SU-DHL-6 (cell line): Measurements from ENCODE around the gene C1orf141.

ENCODE experiments used
- EZH2phosphoT487 ChIP-seq: fragments of 200-600 bp; sonication (generic), shearing (Covaris generic); conservative IDR thresholded peaks from 2 replicates; pipeline ENCODE4 v1.6.1; 2018; ENCODE audit warnings: mild to moderate bottlenecking, antibody characterized with exemption, low read length, moderate library complexity, mixed read lengths
- TF ChIP-seq, protein P1 (sequence below): fragments of 200-600 bp; sonication (generic); IDR thresholded peaks from one replicate; pipeline ENCODE4 v1.5.1; 2017; ENCODE audit warnings: antibody characterized with exemption, mild to moderate bottlenecking, low read length, moderate library complexity; ENCODE audit not compliant: insufficient read depth, poor library complexity, severe bottlenecking

GRCh38 chr1:67110352-67110751, 24.4 kb downstream of the C1orf141 start:
- TF ChIP-seq, protein P1, sequence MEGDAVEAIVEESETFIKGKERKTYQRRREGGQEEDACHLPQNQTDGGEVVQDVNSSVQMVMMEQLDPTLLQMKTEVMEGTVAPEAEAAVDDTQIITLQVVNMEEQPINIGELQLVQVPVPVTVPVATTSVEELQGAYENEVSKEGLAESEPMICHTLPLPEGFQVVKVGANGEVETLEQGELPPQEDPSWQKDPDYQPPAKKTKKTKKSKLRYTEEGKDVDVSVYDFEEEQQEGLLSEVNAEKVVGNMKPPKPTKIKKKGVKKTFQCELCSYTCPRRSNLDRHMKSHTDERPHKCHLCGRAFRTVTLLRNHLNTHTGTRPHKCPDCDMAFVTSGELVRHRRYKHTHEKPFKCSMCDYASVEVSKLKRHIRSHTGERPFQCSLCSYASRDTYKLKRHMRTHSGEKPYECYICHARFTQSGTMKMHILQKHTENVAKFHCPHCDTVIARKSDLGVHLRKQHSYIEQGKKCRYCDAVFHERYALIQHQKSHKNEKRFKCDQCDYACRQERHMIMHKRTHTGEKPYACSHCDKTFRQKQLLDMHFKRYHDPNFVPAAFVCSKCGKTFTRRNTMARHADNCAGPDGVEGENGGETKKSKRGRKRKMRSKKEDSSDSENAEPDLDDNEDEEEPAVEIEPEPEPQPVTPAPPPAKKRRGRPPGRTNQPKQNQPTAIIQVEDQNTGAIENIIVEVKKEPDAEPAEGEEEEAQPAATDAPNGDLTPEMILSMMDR = no peak
- TF ChIP-seq EZH2phosphoT487 = no peak
